NCI-H69 (cell line): ENCODE results near the gene FAM237B.
A peak's percentile ranks its signal among the peaks of the same experiment; 100 is the strongest.
"Not testable (repeated sequence)": the region's sequence is repeated elsewhere in the genome, so short reads cannot be mapped to it uniquely, and the experiment has no call there.

ENCODE experiments used
- DNase-seq: peaks from one replicate; lab custom pipeline; 2025; lab: John Stamatoyannopoulos, UW

Gene FAM237B

DNA sequence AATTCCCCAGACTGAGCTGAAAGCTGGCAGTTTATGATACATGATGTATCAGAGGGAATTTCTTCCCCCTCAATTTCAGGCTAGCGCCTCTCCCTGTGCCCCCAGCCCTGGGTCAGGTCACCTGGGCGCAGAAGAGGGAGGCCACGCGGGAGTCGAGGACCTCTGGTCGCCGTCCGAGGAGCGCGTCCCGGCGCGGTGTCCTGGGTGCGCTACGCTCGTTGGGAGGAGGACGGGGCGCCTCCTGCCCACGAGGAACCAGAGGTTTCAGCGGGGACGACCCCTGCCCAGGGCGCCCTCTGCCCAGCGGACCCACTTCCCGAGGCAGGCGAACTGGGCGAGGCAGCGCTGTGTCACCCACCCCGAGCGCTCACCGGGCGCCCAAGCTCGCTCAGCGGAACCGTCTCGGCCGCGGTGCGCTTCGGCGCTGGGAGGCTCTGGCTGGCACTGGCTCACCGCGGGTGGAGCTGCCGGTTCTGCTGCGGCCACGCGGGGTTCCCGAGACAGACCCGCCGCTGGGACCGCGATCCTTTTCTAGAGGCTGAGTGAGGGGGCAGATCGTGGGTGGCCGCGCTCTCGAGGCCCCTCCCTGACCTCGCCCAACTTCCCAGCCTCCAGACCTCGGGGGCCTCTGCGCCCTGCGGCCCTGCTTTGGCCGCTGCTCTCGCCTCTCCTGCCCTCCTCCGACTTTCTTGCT, at the start of gene FAM237B:
FAM237B (minus strand) TSS at position 504 of the 694 bp plus-strand sequence. CDS start 1,556 bp downstream, outside the sequence.
- peak; percentile 50 for DNase-seq

DNA sequence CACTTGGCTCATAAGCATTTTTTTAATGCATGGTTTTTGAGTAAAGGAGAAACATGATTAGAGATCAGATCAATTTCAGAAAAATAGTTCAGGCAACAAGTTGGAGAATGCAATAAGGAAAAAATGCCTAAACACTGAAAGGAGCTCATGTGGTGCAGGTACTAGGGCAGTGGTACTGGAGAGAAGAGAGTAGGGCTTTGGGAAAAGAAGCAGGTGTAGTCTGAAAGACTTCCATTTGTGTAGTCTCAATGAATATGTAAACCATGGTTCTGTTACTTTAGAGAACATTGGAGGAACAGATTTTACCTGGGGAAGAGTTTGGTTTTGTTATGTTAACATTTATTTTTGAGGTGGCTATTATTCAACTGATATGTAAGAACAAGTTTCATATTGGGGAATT, 30.9 kb upstream of the FAM237B start:
- no peak for DNase-seq

DNA sequence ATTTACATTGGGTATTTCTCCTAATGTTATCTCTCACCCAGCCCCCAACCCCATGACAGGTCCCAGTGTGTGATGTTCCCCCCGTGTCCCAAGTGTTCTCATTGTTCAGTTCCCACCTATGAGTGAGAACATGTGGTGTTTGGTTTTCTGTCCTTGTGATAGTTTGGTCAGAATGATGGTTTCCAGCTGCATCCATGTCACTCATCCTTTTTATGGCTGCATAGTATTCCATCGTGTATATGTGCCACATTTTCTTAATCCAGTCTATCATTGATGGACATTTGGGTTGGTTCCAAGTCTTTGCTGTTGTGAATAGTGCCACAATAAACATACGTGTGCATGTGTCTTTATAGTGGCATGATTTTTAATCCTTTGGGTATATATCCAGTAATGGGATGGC, 28.9 kb upstream of the FAM237B start:
- not testable (repeated sequence) for DNase-seq

DNA sequence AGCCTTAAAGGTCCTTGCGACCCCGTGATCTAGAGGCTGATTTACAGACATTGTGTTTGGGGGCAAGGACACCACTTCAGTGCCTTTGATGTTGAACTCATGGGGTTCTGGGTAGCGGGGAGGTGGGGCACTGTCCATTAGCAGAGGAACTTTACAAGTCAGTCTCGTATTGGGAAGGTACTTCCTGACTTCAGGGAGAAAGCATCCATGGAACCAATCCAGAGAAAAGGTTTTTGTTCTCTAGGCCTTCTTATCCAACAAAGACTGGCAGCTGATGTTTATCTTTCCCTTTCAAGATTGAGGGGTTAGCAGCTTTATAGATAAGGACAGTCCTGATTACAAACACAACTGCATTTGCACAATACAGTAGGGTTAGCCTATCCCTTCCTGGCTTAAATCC, 28.2 kb upstream of the FAM237B start:
- DNase-seq: no peak

- no peak for DNase-seq
Observed at GRCh38 chr7:90347759-90348158, 26.7 kb upstream of the FAM237B start.

GRCh38 chr7:90346336-90347125, 25.4 kb upstream of the FAM237B start, which contains the start of gene GTPBP10:
TSS of gene GTPBP10 (plus strand) at chr7:90346716. CDS start at chr7:90346742, 26 bp downstream.
- DNase-seq: peak; percentile 97

DNA sequence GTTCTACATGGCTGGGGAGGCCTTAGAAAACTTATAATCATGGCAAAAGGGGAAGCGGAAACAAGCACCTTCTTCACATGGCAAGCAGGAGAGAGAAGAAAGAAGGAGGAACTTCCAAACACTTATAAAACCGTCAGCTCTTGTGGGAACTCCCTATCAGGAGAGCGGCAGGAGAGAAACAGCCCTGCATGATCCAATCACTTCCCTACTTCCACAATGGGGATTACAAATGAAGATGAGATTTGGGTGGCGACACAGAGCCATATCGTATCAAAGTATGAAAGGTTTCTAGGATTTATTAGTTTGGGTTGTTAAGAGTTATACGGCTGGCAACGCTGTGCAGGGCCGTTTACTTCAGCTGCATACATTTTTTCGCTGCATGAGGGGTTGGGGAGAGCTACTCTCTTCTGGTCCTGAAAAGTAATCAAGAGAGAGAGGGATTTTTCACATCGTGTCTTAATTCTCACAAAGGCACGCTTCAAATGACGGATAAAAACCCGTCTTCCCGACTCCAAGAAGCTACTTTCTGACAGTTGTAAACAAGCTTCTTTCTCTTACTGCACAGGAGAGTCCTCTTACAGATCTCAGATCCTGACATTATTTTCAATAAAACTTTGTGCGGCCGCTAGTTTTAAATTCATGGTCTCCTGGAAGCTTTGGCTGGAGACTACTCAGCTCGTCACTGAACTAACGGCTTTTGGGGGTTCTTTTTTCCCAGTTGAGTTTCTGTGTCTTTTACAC, 24.7 kb upstream of the FAM237B start:
- DNase-seq: peak; percentile 66

GRCh38 chr7:90345016-90345415, 23.9 kb upstream of the FAM237B start:
- DNase-seq: no peak

DNA sequence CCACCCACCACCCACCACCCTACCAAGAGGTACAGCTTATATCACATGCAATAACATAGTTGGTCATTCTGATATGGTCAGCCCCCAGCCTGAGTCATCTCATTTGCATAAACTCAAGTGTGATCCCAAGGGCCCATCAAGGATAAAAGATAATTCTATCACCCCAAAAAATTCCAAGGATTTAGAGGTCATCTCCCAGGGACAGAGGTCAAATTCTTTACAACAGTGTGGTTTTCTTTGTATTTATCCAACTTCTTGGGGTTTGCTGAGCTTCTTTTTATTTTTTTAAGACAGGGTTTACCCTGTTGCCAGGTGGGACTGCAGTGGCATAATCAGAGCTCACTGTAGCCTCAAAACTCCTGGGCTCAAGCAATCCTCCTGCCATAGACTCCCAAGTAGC, 16.0 kb upstream of the FAM237B start:
- DNase-seq: no peak

DNA sequence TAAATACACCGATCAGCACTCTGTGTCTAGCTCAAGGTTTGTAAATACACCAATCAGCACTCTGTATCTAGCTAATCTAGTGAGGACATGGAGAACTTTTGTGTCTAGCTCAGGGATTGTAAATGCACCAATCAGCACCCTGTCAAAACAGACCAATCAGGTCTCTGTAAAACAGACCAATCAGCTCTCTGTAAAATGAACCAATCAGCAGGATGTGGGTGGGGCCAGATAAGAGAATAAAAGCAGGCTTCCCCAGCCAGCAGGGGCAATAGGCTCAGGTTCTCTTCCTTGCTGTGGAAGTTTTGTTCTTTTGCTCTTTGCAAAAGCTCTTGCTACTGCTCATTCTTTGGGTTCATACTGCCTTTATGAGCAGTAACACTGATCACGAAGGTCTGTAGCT, 13.8 kb upstream of the FAM237B start:
- not testable (repeated sequence) for DNase-seq

DNA sequence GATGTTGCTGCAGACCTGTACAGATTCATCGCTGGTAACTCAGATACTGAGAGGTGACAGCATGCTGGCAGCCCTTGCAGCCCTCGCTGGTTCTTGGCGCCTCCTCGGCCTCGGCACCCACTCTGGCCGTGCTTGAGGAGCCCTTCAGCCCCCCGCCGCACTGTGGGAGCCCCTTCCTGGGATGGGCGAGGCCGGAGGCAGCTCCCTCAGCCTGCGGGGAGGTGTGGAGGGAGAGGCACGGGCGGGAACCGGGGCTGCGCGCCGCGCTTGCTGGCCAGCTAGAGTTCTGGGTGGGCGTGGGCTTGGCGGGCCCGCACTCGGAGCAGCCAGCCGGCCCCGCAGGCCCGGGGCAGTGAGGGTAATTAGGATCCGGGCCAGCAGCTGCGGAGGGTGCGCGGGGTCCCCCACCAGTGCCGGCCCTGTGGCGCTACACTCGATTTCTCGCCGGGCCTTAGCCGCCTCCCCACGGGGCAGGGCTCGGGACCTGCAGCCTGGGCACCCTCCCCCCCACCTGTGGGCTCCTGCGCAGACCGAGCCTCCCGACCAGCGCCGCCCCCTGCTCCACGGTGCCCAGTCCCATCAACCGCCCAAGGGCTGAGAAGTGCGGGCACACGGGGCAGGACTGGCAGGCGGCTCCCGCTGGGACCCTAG, 13.2 kb upstream of the FAM237B start:
- no peak for DNase-seq

GRCh38 chr7:90326500-90326899, 5.4 kb upstream of the FAM237B start:
- no peak for DNase-seq

- DNase-seq: no peak
Observed at GRCh38 chr7:90322837-90323236, 1.7 kb upstream of the FAM237B start.

- DNase-seq: no peak
Observed at GRCh38 chr7:90320418-90320800, 695 bp downstream of the FAM237B start.

- no peak for DNase-seq
Observed at GRCh38 chr7:90320014-90320413, 1.1 kb downstream of the FAM237B start.

DNA sequence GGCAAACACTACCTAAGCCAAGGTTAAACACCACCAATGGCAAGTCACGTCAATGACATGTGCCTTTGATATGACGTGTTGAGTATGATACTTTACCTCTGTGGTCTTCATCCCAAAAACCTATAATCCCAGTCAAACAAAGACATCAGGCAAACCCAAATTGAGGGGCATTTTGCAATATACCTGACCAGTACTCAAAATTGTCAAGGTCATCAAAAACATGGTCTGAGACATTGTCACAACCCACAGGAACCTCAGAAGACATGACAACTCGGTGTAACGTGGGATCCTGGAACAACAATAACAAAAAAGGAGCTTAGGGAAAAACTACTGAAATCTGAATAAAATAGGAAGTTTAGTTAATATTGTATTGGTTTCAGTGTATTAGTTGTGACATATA, 7.2 kb downstream of the FAM237B start:
- no peak for DNase-seq

DNA sequence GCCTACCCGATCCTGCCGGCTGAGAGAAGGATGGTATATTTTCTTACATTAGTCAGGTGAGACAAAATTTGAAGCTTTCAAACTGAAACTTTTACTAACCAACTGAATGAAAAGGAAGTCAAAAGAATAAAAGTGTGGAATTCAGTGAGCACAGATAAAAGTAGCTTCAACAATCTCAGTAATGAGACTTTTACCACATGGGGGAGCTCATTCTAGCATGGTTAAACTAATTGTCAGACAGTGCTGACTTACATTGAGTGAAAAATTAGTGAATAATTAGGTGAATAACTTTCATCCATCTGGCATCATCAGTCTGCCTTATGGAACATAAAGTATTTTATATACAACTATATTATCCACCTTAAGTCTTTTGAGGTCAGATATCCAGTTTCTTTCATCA, 8.4 kb downstream of the FAM237B start:
- DNase-seq: peak; percentile 22

GRCh38 chr7:90311175-90311574, 9.9 kb downstream of the FAM237B start:
- no peak for DNase-seq

GRCh38 chr7:90309872-90310271, 11.2 kb downstream of the FAM237B start:
- no peak for DNase-seq

DNA sequence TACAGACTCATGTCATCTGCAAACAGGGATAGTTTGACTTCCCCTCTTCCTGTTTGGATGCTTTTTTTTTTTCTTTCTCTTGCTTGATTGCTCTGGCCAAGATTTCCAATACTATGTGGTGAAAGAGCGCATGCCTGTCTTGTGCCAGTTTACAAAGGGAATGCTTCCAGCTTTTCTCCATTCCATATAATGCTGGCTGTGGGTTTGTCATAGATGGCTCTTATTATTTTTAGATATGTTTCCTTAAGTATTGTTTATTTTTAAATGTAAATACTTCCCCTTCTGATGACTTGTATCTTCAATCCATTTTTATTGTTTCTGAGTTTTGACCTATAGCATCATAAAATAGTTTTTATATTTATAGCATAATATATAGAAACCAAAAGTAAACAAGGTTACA, 17.9 kb downstream of the FAM237B start:
- no peak for DNase-seq

GRCh38 chr7:90298145-90299038, 22.7 kb downstream of the FAM237B start:
- DNase-seq: peak; percentile 54
